DND-41 (cell line): Measurements from ENCODE around the gene INKA2.

Experiments used
- ATAC-seq: fragments of 200-7000 bp; cut with Tn5 transposase; 3 replicates; pipeline ENCODE4 v1.9.1; 2021; ENCODE audit warnings: low read depth; ENCODE audit not compliant: insufficient read depth
- DNase-seq: peaks from one replicate; pipeline ENCODE4 v3.0.0-alpha.2; 2020
- H2AFZ ChIP-seq: 2 replicates; pipeline ENCODE4 v1.6.0; 2012; ENCODE audit warnings: low read depth, low read length
- H3K27ac ChIP-seq: 2 replicates; pipeline ENCODE4 v1.5.1; 2012; ENCODE audit warnings: low read length, inconsistent platforms
- H3K27me3 ChIP-seq: fragments of 200-600 bp; sonication (generic); 2 replicates; pipeline ENCODE4 v1.6.0; 2012; ENCODE audit warnings: low read length, mild to moderate bottlenecking, inconsistent platforms; ENCODE audit not compliant: insufficient read depth, poor library complexity
- H3K36me3 ChIP-seq: 2 replicates; pipeline ENCODE4 v1.5.1; 2012; ENCODE audit warnings: low read length, inconsistent platforms; ENCODE audit not compliant: insufficient read depth
- H3K4me1 ChIP-seq: 2 replicates; pipeline ENCODE4 v1.5.1; 2012; ENCODE audit warnings: mild to moderate bottlenecking, low read length; ENCODE audit not compliant: insufficient read depth
- H3K4me2 ChIP-seq: 2 replicates; pipeline ENCODE4 v1.6.0; 2012; ENCODE audit warnings: mild to moderate bottlenecking, moderate library complexity, low read length, inconsistent platforms; ENCODE audit not compliant: insufficient read depth
- H3K4me3 ChIP-seq, 2 experiments: fragments of 200-600 bp in 1 of 2; shearing (Covaris generic) in 1 of 2; 2 replicates each; pipeline ENCODE4 v1.5.1; 2012 to 2016; ENCODE audit warnings: inconsistent platforms in 2 of 2, low read length in 2 of 2, mild to moderate bottlenecking in 2 of 2, low read depth in 1 of 2, moderate library complexity in 1 of 2
- H3K79me2 ChIP-seq: 2 replicates; pipeline ENCODE4 v1.6.0; 2012; ENCODE audit warnings: low read length, inconsistent platforms; ENCODE audit not compliant: insufficient read depth
- H3K9ac ChIP-seq: 2 replicates; pipeline ENCODE4 v1.6.0; 2012; ENCODE audit warnings: low read depth, mild to moderate bottlenecking, inconsistent platforms, low read length, moderate library complexity
- H3K9me3 ChIP-seq: 2 replicates; pipeline ENCODE4 v1.5.1; 2012; ENCODE audit warnings: low read length, moderate library complexity, mild to moderate bottlenecking, inconsistent platforms; ENCODE audit not compliant: insufficient read depth, severe bottlenecking
- H4K20me1 ChIP-seq: 2 replicates; pipeline ENCODE4 v1.6.0; 2012; ENCODE audit warnings: low read length; ENCODE audit not compliant: insufficient read depth
- EZH2 ChIP-seq: IDR thresholded peaks from 3 replicates; pipeline ENCODE4 v1.6.1; 2012; ENCODE audit warnings: borderline replicate concordance, low read depth, mild to moderate bottlenecking, moderate library complexity, low read length, inconsistent platforms; ENCODE audit not compliant: severe bottlenecking
- TF ChIP-seq, protein P1 (sequence below): IDR thresholded peaks from 2 replicates; pipeline ENCODE4 v1.5.1; 2012; ENCODE audit warnings: borderline replicate concordance, low read length, moderate library complexity, mild to moderate bottlenecking; ENCODE audit not compliant: poor library complexity, severe bottlenecking; ENCODE audit errors: extremely low read depth

The INKA2 gene

DNA sequence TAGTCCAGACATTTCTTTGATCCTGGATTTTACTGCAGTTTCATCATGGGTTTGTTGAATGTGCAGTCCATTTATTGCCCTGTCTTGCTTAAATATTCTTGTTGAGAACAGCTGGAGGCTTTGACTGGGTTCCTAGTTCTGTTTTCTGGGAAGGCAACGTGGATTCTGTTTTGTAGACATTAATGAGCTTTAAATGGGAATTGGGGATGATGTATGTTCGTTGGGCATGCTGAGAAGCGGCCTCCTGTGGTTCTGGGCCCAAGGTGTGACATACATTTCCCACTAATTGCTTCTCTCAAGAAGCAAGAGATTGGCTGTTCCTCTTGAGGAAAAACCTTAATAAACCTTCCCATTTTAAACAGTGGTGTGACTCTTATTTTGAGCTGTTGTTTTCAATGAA, 22.9 kb downstream of the INKA2 start:
- H3K27ac ChIP-seq = no peak overlapping the region
- no peak for ATAC-seq
- H3K27me3 ChIP-seq = no peaks in the 10 kb centered on the region
- H4K20me1 ChIP-seq = no peaks in the 10 kb centered on the region
- H3K36me3 ChIP-seq = no peaks in the 10 kb centered on the region
- H3K79me2 ChIP-seq = no peaks in the 10 kb centered on the region
- H3K4me3 ChIP-seq = no peak overlapping the region
- TF ChIP-seq EZH2 = no peak
- TF ChIP-seq, protein P1, sequence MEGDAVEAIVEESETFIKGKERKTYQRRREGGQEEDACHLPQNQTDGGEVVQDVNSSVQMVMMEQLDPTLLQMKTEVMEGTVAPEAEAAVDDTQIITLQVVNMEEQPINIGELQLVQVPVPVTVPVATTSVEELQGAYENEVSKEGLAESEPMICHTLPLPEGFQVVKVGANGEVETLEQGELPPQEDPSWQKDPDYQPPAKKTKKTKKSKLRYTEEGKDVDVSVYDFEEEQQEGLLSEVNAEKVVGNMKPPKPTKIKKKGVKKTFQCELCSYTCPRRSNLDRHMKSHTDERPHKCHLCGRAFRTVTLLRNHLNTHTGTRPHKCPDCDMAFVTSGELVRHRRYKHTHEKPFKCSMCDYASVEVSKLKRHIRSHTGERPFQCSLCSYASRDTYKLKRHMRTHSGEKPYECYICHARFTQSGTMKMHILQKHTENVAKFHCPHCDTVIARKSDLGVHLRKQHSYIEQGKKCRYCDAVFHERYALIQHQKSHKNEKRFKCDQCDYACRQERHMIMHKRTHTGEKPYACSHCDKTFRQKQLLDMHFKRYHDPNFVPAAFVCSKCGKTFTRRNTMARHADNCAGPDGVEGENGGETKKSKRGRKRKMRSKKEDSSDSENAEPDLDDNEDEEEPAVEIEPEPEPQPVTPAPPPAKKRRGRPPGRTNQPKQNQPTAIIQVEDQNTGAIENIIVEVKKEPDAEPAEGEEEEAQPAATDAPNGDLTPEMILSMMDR = no peak
- H3K4me1 ChIP-seq = no peaks in the 10 kb centered on the region
- no peak overlapping the region for H3K9ac ChIP-seq
- H3K9me3 ChIP-seq = no peaks in the 10 kb centered on the region
- no peak for DNase-seq
- no peak overlapping the region for H3K4me2 ChIP-seq
- H2AFZ ChIP-seq = no peak overlapping the region

DNA sequence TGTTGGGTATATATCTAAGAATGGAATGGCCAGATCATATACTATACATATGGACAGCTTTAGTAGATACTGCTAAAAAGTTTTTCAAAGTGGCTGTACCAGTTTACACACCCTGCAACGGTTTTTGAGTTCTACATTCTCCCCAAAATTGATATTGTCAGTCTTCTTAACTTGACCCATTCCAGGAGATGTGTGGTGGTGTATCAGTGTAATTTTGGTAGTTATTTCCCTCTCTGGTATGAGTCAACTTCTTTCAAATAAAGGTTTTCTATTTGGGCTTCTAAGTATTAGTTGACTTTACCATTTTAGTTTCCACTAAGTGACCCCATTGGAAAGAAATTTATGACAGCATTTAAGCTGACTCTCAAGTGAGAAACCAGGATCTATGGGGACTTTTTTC, 29.2 kb downstream of the INKA2 start:
- H3K4me1 ChIP-seq = no peaks in the 10 kb centered on the region
- no peaks in the 10 kb centered on the region for H3K79me2 ChIP-seq
- no peak overlapping the region for H3K27ac ChIP-seq
- H3K36me3 ChIP-seq = peaks cover 41% of the 10 kb centered on the region
- no peak for TF ChIP-seq EZH2
- TF ChIP-seq, protein P1 = no peak
- no peak overlapping the region for H3K4me2 ChIP-seq
- H3K4me3 ChIP-seq = no peak overlapping the region
- H2AFZ ChIP-seq = no peak overlapping the region
- H3K27me3 ChIP-seq = no peaks in the 10 kb centered on the region
- ATAC-seq (no peak), DNase-seq (no peak)
- no peak overlapping the region for H3K9ac ChIP-seq
- H3K9me3 ChIP-seq = no peaks in the 10 kb centered on the region
- no peaks in the 10 kb centered on the region for H4K20me1 ChIP-seq

DNA sequence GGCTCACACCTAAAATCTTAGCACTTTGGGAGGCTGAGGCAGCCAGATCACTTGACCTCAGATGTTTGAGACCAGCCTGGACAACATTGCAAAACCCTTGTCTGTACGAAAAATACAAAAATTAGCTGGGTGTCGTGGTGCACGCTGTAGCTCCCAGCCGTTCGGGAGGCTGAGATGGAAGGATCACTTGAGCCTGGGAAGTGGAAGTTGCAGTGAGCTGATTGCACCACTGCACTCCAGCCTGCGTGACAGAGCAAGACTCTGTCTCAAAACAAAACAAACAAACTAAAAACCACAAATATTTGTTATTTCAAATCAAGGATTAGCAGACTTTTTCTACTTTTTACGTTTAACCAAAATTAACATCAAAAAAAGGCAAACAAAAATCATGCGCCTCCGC, 31.3 kb downstream of the INKA2 start:
- no peak overlapping the region for H3K9ac ChIP-seq
- no peak for TF ChIP-seq EZH2
- TF ChIP-seq, protein P1 = no peak
- no peak overlapping the region for H3K4me2 ChIP-seq

DNA sequence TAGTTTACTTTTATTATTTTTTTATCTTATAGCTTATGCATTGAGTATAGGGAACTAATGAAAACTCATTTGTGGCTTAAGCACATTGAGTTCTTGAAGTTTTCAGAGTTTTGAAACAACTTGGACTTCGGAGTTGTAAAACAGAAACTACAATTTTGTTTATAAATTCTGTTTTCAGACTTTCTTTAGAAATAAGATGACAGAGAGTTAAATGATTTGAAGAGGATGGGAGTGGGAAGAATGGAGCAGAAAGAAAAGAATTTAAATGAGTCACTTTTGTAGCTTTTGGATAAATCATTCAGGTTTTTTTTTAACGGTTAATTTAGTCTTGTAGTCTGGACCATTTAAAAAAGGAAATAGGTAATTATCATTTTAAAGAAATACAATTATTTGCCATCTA, 32.3 kb downstream of the INKA2 start:
- TF ChIP-seq, protein P1 = no peak
- TF ChIP-seq EZH2 = no peak
- H2AFZ ChIP-seq = no peak overlapping the region
- H3K79me2 ChIP-seq = no peaks in the 10 kb centered on the region
- DNase-seq (no peak), ATAC-seq (no peak)
- no peak overlapping the region for H3K27ac ChIP-seq
- no peaks in the 10 kb centered on the region for H3K9me3 ChIP-seq
- no peak overlapping the region for H3K4me2 ChIP-seq
- H3K4me1 ChIP-seq = no peaks in the 10 kb centered on the region
- no peaks in the 10 kb centered on the region for H3K27me3 ChIP-seq
- H4K20me1 ChIP-seq = no peaks in the 10 kb centered on the region
- no peak overlapping the region for H3K4me3 ChIP-seq
- peaks cover 66% of the 10 kb centered on the region for H3K36me3 ChIP-seq
- H3K9ac ChIP-seq = no peak overlapping the region

More for the DNA sequence above, 31.3 kb downstream of the INKA2 start:
- H3K27ac ChIP-seq = no peak overlapping the region
- DNase-seq (no peak), ATAC-seq (no peak)
- H3K36me3 ChIP-seq = peaks cover 59% of the 10 kb centered on the region
- no peak overlapping the region for H2AFZ ChIP-seq
- H3K27me3 ChIP-seq = no peaks in the 10 kb centered on the region
- no peaks in the 10 kb centered on the region for H3K4me1 ChIP-seq
- H3K9me3 ChIP-seq = no peaks in the 10 kb centered on the region
- H4K20me1 ChIP-seq = no peaks in the 10 kb centered on the region
- H3K79me2 ChIP-seq = no peaks in the 10 kb centered on the region
- H3K4me3 ChIP-seq = no peak overlapping the region
